Naive B cell (primary cell): Measurements from ENCODE around the gene NIF3L1. TPM values are rescaled to one million over a fixed set of nuclear protein-coding genes. Genes with fewer than 3 reads are reported as not detected.

Experiments used
- polyA plus RNA-seq, 6 donors: library from polyadenylated mRNA; unstranded; fragments of 300-500 nt; fragmentation: Illumina TruSeq; gene quantifications; one replicate each; pipeline ENCODE4 v1.2.3, GENCODE V29; 2021; ENCODE audit warnings: low read depth in 6 of 6

The NIF3L1 gene
- polyA plus RNA-seq, 6 donors from 2014 or later: 12.2 to 22.0 (median 14.9) TPM

Other genes starting within 250 kb of the NIF3L1 start
- gene BZW1, start 77.5 kb upstream of the NIF3L1 start, polyA plus RNA-seq: 100 to 1,000 TPM; 165 to 201 (median 179) TPM
- gene CLK1, start 24.7 kb upstream of the NIF3L1 start, polyA plus RNA-seq: 100 to 1,000 TPM in 1 of 6 donors, 10 to 100 TPM in 5; 44.0 to 107 (median 55.5) TPM
- 10 to 100 TPM; 25.3 to 47.1 (median 33.7) TPM for gene PPIL3, start 294 bp upstream of the NIF3L1 start, polyA plus RNA-seq
- 10 to 100 TPM in 3 of 6 donors, 1 to 10 TPM in 3; 4.3 to 11.8 (median 9.5) TPM for gene ORC2, start 74.3 kb downstream of the NIF3L1 start, polyA plus RNA-seq
- gene HYCC2, start 182.3 kb downstream of the NIF3L1 start, polyA plus RNA-seq: 10 to 100 TPM; 12.3 to 24.6 (median 20.5) TPM
- gene NDUFB3, start 182.6 kb downstream of the NIF3L1 start, polyA plus RNA-seq: 100 to 1,000 TPM; 196 to 279 (median 251) TPM
- gene CFLAR, start 226.8 kb downstream of the NIF3L1 start, polyA plus RNA-seq: 10 to 100 TPM; 12.8 to 53.3 (median 46.8) TPM